Stimulated activated CD8-positive, alpha-beta memory T cell treated with anti-CD3 and anti-CD28 coated beads, Interleukin-15, amount 100 ng/mL, for 1 hour (primary cell): ENCODE data around the gene DDX1.
"Not testable (repeated sequence)": the region's sequence is repeated elsewhere in the genome, so short reads cannot be mapped to it uniquely, and the experiment has no call there.

Experiments
- DNase-seq: peaks from one replicate; pipeline ENCODE4 v3.0.0-alpha.2; 2020; ENCODE audit warnings: low read depth

Gene DDX1

DNA sequence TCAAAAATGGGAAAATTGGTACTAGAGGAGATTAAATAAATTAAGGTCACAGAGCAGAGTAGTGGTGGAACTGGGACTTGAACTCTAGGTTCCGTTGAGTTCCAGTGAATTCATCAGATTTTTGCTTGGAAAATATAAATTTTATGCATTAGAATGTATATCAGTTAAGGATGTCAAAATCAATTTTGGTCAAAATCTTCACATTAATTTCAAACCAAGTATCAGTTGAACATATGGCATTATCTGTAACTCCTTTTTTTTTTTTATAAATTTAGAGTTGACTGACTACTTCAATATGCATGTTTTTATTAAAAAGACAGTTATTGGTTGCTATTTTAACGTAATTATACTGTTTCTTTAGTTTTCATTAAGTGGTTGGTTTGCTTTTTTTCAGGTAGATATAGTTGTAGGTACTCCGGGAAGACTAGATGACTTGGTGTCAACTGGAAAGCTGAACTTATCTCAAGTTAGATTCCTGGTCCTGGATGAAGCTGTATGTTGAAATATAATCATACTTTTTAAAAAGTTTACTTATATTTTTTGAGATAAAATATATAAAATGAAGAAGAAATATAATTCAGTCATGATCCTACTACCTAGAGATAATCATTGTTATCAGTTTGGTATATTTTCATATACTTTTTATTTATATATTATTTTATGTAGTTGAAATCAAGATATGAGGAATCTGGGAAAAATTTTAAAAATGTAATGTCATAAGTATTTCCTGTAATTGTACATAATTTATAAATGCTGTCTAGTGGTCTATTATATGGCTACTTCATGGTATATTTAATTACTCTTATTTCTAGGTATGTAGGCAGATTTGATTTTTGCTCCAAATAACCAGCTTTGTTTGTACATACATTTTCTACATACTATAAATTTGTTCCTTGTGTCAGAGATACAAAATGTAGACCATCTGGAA is 25.4 kb downstream of the DDX1 start:
- DNase-seq: no peak

DNA sequence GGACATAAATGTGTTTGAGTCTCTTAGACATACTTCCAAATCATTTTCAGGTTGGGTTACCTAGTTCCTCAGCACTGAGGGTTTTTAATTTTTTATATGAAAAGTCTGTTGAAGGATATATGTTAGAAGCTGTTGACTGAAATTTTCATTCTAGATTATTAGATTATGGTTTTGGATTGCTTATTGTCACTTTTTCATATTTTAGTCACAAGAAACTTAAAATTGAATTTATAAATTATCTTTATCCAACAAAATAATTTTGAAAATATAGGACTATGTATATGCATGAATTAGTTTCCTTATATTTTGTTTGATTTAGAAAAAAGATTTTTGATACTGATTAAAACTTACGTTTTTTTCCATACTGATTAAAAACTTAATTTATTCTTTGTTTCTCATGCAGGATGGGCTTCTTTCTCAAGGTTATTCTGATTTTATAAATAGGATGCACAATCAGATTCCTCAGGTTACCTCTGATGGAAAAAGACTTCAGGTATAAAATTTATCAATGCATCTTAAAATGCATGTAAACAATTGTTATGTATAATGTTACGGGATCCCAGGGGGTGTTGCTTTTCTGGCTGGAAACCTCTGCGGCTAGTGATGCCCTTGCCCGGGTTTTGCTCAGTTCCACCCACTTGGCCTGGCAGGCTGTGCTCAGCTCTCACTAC is 26.2 kb downstream of the DDX1 start:
- DNase-seq: no peak

DNA sequence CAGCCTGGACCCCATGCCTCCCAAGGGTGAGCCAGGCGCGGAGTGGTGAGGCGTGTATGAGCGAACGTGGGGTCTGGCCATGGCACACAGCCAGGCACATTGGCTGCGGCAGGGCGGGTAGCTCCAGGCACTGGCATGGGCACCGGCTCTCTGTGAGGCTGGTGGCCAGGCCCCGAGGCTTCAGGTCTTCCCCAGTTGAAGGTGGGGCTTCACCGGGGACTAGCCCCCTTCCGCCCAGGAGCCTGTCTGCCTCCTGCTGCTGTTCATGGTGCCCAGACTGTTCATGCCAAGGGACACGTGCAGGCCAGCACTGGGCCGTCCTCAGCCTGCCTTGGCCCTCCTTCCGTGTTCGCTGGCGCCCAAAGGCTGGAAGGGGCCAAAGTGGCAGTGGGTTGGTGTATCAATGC is 26.8 kb downstream of the DDX1 start:
- no peak for DNase-seq

DNA sequence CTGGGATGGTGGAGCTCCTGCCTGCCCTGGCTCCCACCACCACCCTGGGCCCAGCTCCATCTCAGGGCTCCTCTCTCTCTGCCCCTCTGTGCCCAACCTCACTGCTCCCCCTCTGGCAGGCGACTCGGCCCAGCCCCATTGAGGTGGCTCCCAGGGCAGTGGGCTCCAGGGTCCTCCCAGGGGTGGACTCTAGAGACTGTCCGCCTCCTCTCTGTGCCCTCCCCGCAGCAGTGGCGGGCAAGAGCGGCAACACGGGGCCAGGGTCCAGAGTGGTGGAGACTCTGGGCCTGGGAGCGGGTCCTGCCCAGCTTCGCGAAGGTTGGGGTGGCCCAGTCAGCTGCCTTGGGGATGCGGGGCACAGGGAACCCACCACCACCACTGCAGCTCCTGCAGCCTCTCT is 27.4 kb downstream of the DDX1 start:
- no peak for DNase-seq

DNA sequence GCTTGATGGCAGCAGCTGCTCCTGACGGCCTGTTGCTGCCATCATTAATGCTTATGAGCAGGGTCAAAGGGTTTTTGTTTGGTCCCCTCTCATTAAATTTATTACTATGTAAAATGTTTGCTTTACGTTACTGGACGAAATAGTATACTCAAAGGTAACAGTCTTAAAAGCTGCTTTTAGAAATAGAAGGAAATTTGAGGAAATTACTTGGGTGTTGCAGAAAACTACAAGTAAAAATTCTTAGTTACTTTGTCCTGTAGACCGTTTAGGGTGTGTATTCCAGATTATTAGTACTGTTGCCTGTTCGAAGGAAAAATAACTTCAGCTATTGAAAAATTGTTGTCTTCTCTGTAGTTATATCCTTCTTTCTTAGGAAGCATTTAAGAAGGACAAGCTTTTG is 27.8 kb downstream of the DDX1 start:
- DNase-seq: no peak

DNA sequence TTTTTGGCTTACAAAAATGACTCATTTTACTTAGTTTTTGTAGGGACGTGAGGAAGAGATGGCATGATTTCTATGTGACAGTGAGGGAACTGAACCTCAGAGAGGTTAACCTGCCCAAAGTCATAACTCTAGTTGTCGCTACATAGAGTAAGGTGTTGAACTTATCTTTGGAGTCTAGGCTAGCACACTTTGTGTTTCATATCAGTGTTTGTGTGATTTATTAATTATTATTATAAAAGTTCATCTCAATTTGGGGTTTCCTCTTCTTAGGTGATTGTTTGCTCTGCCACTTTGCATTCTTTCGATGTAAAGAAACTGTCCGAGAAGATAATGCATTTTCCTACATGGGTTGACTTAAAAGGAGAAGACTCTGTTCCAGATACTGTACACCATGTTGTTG is 28.3 kb downstream of the DDX1 start:
- DNase-seq: no peak

DNA sequence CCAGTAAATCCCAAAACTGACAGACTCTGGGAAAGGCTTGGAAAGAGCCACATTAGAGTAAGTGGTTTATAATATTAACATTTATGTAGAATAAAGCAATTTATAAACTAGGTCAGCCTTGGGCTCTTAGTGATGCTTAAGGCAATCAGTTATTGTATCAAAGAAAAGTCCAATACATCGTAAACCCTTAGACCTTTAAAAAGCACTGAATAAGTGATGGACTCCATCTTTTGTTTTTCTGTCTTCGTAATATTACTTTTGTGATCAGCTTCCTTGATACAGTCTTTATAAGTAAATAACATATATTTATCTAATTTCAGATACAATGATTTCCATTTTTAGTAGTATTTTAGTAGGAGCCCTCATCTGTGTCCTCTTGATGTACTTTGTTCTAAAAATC is 28.7 kb downstream of the DDX1 start:
- DNase-seq: no peak

DNA sequence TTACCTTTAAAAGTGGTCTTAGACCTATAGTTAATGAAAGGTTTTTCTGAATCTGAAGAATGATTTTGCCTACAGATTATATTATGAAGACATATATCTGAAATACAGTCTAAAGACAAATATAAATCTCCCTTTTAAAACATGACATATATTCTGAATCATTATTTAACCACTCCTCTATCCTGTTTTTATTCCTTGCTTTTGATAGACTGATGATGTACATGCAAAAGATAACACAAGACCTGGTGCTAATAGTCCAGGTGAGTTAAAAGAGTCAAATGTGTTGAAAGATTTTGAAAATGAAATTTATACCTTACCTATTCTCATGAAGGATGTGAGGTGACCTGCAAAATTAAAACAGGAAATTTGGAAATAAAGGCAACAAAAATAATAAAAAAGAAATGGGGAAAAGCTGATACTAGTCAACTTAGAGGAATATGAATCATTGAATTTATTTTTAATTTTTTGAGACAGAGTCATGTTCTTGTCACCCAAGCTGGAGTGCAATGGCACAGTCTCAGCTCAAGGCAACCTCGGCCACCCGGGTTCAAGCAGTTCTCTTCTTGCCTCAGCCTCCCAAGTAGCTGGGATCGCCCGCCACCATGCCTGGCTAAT is 29.3 kb downstream of the DDX1 start:
- DNase-seq: no peak

DNA sequence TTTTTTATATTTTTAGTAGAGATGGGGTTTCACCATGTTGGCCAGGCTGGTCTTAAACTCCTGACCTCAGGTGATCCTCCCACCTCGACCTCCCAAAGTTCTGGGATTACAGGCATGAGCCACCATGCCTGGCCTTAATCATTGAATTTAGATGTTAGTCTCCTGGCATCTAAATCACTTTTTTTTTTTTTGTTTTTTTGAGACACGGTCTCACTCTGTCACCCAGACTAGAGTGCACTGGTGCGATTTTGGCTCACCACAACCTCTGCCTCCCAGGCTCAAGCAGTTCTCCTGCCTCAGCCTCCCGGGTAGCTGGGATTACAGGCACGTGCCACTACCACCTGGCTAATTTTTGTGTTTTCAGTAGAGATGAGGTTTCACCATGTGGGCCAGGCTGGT is 29.8 kb downstream of the DDX1 start:
- DNase-seq: not testable (repeated sequence)

DNA sequence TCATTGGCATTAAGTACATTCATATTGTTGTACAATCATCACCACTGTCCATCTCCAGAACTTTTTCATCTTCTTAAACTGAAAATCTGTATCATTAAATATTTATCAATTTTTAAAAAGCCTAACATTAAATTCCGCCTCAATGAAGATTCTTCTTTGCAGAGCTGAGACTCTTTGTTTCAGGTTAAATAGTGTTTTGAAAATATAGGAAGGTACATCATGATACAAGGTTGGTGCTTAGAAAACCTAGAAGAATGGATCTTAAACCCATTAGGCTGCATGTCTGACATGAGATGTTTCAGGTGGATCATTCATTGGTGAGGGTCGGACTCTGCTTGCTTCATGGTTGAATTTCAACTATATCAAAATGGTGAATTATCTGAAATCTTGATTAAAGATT is 30.5 kb downstream of the DDX1 start:
- DNase-seq: no peak

DNA sequence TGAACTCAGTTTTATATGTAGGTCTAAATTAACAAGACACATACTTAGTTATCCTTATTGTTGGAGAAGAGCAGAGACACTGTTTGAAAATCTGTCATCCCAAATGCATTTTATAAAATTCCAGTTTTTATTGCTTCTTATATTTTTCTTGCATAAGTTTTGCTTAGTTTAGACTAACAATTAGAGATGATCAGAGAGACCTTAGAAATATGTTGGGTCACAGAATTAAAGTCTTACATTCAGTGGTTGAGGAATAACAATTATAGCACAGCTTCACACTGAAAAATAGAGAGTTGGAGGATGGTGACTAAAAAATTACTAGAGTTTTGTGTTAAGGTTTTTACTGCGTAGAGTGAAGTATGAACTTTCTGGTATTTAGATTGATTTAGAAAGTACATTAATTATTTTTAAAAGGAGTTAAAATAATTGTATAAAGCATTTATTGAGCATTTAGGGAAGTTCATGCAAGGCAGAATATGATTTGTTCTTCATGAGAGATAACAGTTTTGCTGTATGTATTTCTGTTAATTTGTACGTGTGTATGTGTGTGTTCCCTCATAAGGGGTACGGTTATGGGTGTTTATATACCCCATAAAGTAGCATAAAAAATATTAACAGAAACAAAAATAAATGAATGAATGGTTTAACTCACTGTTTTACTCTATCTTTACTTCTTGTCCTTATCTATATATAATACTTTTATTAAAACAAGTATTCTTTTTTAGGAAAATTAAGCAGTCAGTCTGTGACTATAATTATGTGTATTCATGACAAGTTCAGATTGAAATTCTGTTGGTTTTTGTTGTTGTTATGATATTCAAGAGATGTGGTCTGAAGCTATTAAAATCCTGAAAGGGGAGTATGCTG is 31.2 kb downstream of the DDX1 start:
- no peak for DNase-seq

DNA sequence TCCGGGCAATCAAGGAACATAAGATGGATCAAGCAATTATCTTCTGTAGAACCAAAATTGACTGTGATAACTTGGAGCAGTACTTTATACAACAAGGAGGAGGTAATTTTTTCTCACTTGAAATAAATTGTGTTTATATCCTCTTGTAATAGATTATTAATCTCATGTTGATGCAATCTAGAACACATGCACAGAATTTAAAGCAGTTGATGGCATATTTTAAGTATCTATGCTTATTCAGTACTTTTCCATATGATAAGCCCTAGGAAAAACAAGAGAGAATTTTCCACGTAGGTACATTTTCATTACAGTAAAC is 31.8 kb downstream of the DDX1 start:
- no peak for DNase-seq

DNA sequence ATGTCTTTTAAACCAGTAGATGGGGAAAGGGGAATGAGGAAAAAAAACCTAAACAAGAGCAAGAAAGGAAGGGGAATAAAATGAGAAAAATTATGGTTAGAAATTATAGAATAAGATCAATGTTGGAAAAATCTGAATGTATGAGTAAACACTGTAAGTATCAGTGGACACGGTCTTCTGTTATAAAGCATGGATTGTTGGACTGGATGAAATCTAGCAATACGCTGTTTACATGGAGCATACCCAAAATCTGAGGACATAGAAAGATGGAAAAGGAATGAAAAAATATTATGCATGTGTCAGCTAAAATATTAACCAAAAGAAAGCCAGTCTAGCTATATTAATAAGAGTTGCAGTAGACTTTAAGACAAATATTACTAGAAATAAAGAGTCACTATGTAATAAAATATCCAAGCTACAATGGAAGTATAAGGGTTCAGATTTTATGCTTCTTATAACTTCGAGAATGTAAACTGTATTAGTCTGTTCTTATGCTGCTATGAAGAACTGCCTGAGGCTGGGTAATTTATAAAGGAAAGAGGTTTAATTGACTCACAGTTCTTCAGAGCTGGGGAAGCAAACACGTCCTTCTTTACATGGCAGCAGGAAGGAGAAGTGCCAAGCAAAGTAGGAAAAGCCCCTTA is 32.4 kb downstream of the DDX1 start:
- no peak for DNase-seq

DNA sequence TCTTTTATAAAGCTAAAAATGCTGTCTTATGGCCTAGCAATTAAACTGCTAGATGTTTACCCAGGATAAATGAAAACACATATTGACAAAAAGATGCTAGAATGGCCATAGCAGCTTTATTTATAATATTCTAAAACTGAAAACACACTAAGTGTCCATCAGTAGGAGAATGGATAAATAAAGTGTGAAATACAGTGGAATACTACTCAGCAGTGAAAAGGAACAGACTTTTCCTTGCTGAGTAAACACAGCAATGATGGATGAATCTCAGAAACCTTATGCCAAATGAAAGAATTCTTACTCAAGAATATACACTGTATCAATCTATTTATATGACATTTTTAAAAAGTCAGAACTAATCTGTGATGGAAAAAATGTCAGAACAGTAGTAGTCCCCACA is 33.2 kb downstream of the DDX1 start:
- DNase-seq: no peak

DNA sequence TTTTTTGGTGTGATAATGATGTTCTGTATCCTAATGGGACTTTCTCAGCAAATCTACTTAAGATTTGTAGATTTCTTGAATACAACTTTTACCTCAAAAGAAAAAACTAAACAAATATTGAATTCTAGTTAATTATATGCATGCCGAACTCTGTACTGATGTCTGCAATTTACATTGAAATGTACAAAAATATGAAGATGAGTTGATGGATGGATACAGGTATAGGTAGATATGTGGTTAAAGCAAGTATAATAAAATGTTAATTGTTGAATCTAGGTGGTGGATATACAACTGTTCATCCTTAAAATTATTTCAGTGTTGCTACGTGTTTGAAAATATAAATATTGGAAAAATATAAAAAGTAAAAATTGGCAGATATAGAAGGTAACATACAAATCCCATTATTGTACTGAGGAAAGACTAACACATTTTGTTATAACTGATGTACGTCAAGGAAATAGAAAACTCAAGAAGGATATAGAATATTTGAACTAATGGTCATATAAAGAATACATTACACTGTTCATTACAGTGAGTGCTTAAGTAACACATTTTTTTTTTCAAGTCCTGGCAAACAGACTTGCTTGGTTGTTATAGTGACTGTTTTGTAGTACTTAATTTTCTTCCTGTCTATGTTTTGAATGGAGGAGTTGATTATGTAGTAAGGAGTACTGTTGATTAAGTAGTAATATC is 33.8 kb downstream of the DDX1 start:
- DNase-seq: no peak

DNA sequence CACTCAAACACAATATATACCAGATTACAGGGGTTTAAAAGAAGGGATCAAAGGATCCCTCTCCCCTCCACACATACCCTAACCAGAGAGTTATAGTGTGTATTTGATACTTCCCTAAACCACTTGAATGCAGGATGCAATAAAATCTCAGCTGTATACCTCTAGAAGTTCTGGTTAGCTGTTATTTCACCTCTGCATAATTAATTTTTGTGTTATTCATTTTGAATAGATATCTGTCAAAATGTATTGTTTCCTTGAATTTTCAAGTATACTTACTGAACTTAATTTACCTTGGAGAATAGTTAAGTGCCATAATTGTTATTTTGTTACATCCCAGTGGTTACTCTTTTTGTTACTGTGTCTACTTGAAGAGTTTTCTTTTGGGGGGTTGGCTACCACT is 34.5 kb downstream of the DDX1 start:
- no peak for DNase-seq

DNA sequence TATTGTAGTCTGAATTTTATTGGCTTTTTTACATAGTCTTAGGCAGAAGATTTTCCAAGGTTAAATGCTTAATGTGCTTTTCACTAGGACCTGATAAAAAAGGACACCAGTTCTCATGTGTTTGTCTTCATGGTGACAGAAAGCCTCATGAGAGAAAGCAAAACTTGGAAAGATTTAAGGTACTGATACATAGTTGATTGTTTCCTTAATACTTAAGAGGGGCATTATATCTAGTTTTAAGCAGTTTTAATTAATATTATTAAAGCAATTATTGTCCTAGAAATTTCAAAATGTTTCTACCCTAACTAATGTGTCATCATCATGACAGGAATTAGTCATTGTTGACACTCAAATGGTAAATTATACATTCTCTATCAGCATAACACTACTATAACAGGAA is 35.3 kb downstream of the DDX1 start:
- DNase-seq: no peak

DNA sequence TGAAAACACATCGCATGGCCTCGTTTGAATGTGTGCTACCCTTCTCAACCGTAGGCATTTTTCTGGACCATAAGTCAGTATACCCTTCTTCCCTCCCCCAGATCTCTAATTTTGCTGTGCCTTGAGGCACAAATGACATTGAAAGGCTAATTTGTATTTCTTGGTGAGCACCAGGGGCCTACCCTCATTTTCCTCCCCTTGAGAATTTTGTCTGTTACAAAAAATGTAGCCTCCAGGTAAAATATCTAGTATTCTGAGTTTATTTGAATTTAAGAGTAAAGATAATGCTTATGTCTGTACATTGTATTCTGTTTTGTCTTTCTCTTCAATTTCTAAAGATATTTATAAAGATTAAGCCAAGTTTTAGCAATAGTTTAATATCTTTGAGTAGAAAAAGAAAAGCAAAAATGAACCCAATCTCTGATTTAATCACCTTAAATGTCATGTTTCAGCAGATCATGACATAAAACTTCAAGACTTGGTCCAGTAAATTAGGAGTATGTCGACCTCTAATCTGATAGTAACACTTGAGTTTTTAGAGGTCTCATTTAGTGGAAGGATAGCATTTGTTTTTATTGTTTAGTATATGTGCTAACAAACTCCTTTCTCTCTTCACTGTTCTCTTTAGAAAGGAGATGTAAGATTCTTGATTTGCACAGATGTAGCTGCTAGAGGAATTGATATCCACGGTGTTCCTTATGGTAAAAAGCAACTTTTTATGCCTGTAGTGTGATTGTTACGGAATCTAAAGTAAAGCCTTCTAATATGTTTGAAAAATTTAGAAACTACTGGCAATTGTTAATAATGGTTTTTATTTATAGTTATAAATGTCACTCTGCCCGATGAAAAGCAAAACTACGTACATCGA is 36.4 kb downstream of the DDX1 start:
- no peak for DNase-seq

DNA sequence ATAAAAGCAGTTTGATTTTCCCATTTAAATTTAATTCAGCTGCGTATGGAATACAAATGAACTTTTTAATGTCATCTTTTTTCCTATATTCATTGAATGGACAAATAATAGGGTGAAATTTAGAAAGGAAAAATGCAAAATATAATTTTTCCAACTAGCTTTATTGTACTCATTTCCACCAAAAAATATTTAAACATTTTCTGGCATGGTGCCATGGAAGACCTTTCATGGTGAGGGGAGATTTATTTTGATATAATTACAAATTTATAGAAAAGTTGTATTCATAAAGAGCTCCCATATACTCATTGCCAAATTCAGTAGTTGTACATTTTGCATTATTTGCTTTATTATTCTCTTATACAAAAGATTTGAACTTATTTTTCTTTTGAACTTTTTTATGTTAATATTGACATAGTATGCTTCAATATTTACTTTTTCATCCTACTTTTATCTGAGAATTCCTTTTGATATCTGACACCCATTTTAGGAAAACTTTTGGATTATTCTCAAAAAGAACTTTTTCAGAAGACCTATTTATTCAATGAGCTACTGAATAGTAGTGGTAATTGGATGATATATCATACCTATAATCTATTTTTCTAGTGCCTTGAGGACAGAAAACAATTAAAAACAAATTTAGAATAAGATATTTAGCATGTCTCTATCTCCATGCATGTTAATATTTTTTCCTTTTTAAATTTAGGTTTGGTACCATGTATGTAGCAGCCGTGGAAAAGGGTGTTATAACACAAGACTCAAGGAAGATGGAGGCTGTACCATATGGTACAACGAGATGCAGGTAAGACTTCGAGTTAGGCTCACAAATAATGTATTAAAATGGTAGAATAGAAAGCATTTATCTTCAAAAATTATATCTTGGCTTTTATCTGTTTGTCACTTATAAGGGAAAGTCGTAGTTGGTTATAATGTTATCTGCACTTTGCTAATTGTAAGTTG is 37.5 kb downstream of the DDX1 start:
- no peak for DNase-seq
